Fibroblast of skin of left biceps (primary cell): ENCODE results near the gene NAT8L.

Experiments used
- DNase-seq, 2 experiments: peaks; one replicate each; pipeline ENCODE4 v3.0.0-alpha.2; 2013; ENCODE audit warnings: low read depth in 2 of 2

NAT8L gene

DNA sequence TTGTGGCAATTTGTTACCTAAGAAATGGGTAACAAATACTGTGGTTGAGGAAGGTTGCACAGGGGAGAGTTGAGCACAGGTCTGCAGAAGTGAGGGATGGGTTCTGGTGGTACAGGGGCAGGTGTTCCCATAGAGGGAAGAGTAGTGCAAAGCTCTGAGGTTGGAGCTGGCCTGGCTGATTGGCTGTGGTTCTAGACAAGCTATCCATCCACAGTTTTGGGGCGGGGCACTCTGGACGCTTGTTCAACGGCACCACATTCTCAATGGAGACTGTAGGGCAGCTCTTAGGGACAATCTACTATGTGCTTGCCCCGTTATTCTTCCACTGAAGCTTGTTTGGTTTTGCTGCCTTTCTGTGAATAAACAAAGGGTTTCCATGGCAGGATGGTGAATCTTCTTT is 35.4 kb downstream of the NAT8L start:
- DNase-seq = no peak

GRCh38 chr4:2095236-2096072 is 36.3 kb downstream of the NAT8L start:
- no peak for DNase-seq

GRCh38 chr4:2096073-2096609 is 37.0 kb downstream of the NAT8L start:
- no peak for DNase-seq

- DNase-seq = no peak
Observed at GRCh38 chr4:2101346-2102044, 42.4 kb downstream of the NAT8L start.

GRCh38 chr4:2102045-2102883 is 43.1 kb downstream of the NAT8L start:
- DNase-seq = no peak

- DNase-seq = no peak
Observed at GRCh38 chr4:2103127-2103842, 44.2 kb downstream of the NAT8L start.

DNA sequence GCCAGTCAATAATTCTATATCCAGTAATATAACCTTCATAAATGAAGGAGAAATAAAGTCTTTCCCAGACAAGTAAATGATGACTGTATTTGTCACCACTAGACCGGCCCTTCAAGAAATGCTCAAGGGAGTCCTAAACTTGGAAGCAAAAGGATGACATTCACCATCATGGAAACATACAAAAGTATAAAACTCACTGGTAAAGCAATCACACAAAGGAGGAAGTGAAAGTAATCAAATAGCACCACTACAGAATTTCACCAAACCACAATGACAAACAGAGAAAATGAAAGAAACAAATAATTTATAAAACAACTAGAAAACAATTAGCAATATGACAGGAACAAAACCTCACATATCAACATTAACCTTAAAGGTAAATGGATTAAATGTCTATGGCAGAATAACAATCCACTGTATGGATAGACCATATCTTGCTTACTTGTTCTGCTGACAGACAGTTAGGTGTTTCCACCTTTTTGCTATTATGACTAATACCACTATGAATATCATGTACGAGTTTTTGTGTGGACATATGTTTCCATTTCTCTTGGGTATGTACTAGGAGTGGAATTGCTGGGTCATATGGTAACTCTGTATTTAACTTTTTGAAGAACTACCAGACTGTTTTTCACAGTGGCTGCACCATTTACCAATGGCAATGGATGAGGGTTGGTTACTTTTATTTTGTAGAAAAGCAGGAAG is 44.9 kb downstream of the NAT8L start:
- no peak for DNase-seq

DNA sequence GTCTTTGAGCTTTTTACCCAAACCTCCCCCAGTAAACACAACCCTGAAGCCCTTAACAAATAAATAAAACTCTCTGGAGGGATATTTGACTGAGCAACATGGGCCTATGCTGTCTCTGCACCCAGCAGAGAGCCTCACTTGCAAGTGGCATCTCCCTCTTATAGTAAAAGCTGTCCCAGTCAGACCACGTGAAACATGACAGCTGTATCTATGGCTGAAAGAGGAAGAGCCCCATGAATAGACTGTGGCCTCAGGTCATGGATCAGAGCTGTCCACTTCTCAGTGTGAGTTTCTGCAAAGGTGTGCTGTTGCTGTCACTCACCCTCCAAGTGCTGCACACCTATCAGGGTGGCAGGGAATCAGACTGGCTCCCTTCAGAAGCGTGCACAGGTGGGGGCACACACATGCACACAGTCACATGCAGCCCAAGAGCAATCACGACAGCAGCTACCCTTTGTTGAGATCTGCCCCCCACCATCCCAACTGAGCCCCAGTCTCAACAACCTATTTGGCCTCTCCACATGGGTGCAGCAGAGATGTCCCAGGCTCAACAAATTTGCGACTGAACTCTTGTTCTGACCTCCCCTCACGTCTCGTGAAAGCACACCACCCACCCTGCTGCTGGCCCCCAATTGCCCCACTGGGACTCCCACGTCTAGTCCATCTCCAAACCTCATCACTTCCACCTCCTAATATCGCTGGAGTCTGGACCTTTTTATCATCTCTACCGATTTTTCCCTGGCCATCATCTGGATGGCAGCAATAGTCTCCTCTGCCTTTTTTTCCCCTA is 45.6 kb downstream of the NAT8L start:
- no peak for DNase-seq

GRCh38 chr4:2105559-2105958 is 46.4 kb downstream of the NAT8L start:
- DNase-seq = no peak

DNA sequence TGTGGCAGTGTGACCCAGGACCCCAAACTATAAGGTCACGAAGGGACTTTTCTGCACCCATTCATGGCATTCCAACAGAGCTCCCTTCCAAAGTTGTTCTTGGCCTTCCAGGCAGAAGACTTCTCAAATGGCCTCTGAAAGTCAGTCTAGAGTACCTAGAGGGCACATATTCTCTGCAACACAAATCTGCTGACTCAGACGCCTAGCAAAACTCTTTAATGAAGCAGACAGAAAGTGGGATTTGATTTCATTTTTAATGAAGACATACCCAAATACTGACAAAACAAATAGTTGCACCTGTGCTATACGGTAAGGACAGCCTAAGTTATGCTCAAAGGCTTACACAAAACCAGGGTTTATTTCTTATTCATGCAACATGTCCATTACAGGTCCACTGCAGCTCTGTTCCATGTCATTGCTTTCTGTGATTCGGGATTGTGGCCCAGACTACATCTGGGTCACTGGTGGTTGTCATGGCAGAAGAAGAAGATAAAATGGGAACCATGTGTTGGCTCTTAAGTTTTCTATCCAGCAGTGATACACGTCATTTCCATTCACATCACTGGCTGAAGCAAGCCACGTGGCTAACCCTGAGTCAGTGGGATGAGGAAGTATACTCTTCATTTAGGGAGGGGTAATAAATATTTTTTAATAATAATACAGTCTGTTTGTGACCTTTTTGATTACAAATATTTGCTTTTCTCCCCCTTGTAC is 57.7 kb downstream of the NAT8L start:
- no peak for DNase-seq
